SK-N-SH (cell line): ENCODE data around the gene KRTAP2-4. TPM values are rescaled to one million over a fixed set of nuclear protein-coding genes. Genes with fewer than 3 reads are reported as not detected.
"Not testable (repeated sequence)": the region's sequence is repeated elsewhere in the genome, so short reads cannot be mapped to it uniquely, and the experiment has no call there.

Experiments used
- CTCF ChIA-PET: fragments of 300-600, 350-600 bp; formaldehyde crosslinking; extraction: SDS; loops from one replicate; lab custom pipeline; 2021; lab: Yijun Ruan, JAX
- POLR2A ChIA-PET: fragments of 350-600 bp; sonication (Branson Sonifier 250); formaldehyde crosslinking; extraction: SDS; loops from one replicate; lab custom pipeline; 2020; ENCODE audit warnings: antibody characterized with exemption, inconsistent platforms; lab: Yijun Ruan, JAX
- DNase-seq: peaks from one replicate; pipeline ENCODE4 v3.0.0; 2012
- H2AFZ ChIP-seq: fragments of 200-600 bp; sonication (generic); 2 replicates; pipeline ENCODE4 v1.8.1; 2016; ENCODE audit warnings: antibody characterized with exemption, mild to moderate bottlenecking, low read depth
- H3F3A ChIP-seq: fragments of 200-600 bp; sonication (generic); replicated peaks from 2 replicates; pipeline ENCODE3; 2016; ENCODE audit warnings: antibody characterized with exemption, mild to moderate bottlenecking; ENCODE audit not compliant: insufficient read depth
- H3K27ac ChIP-seq, 2 experiments: fragments of 200-500 bp in 1 of 2; fragments of 200-600 bp in 1 of 2; sonication (Bioruptor generic) in 1 of 2; sonication (generic), shearing (Covaris generic) in 1 of 2; 2 replicates each; pipeline versions ENCODE4 v1.5.1 to v1.6.1; 2014 to 2016; ENCODE audit warnings: low read depth in 2 of 2, inconsistent platforms in 1 of 2, low read length in 1 of 2, mild to moderate bottlenecking in 1 of 2, mixed read lengths in 1 of 2
- H3K27me3 ChIP-seq: fragments of 200-600 bp; sonication (generic), shearing (Covaris generic); 2 replicates; pipeline ENCODE4 v1.6.1; 2016; ENCODE audit warnings: mixed run types; ENCODE audit not compliant: insufficient read depth
- H3K36me3 ChIP-seq, 2 experiments: fragments of 200-500 bp in 1 of 2; fragments of 200-600 bp in 1 of 2; sonication (Bioruptor generic) in 1 of 2; sonication (generic) in 1 of 2; replicated peaks in 1 of 2; 2 replicates each; pipeline versions ENCODE3 to v1.5.1; 2014 to 2016; ENCODE audit warnings: low read length in 1 of 2, mild to moderate bottlenecking in 1 of 2; ENCODE audit not compliant: insufficient read depth in 2 of 2, control insufficient read depth in 1 of 2
- H3K4me1 ChIP-seq, 2 experiments: fragments of 200-500 bp in 1 of 2; fragments of 200-600 bp in 1 of 2; sonication (Bioruptor generic) in 1 of 2; sonication (generic), shearing (Covaris generic) in 1 of 2; 2 replicates each; pipeline versions ENCODE4 v1.5.1 to v1.6.1; 2014 to 2016; ENCODE audit warnings: low read depth in 1 of 2, low read length in 1 of 2, mixed run types in 1 of 2; ENCODE audit not compliant: insufficient read depth in 2 of 2, control insufficient read depth in 1 of 2
- H3K4me2 ChIP-seq: fragments of 200-600 bp; sonication (generic), shearing (Covaris generic); 2 replicates; pipeline ENCODE4 v1.6.1; 2017; ENCODE audit warnings: mixed run types
- H3K4me3 ChIP-seq, 2 experiments: fragments of 200-500 bp in 1 of 2; fragments of 200-600 bp in 1 of 2; sonication (Bioruptor generic) in 1 of 2; sonication (generic), shearing (Covaris generic) in 1 of 2; 2 replicates each; pipeline versions ENCODE4 v1.5.1 to v1.8.1; 2014 to 2016; ENCODE audit warnings: low read depth in 2 of 2, inconsistent platforms in 1 of 2, low read length in 1 of 2, mild to moderate bottlenecking in 1 of 2, mixed read lengths in 1 of 2, moderate library complexity in 1 of 2
- H3K79me2 ChIP-seq: fragments of 200-600 bp; sonication (generic); 2 replicates; pipeline ENCODE4 v1.8.1; 2017; ENCODE audit warnings: mild to moderate bottlenecking; ENCODE audit not compliant: insufficient read depth
- H3K9ac ChIP-seq: fragments of 200-600 bp; sonication (generic); 2 replicates; pipeline ENCODE4 v1.6.1; 2017; ENCODE audit warnings: mixed run types
- H3K9me2 ChIP-seq: fragments of 200-600 bp; sonication (generic); 2 replicates; pipeline ENCODE4 v1.6.1; 2017; ENCODE audit warnings: mixed run types
- H3K9me3 ChIP-seq: fragments of 200-600 bp; sonication (generic); 2 replicates; pipeline ENCODE4 v1.6.1; 2017; ENCODE audit warnings: mixed run types, mild to moderate bottlenecking, moderate library complexity
- H4K20me1 ChIP-seq: fragments of 200-600 bp; sonication (generic); 2 replicates; pipeline ENCODE4 v1.6.1; 2017; ENCODE audit warnings: mild to moderate bottlenecking, mixed run types; ENCODE audit not compliant: insufficient read depth
- EP300 ChIP-seq, 2 experiments: IDR thresholded peaks; 2 replicates each; pipeline versions ENCODE4 v1.4.0 to v1.6.1; 2012; ENCODE audit warnings: borderline replicate concordance in 1 of 2, low read depth in 1 of 2, low read length in 1 of 2
- EZH2phosphoT487 ChIP-seq: fragments of 200-600 bp; sonication (generic); IDR thresholded peaks from 2 replicates; pipeline ENCODE4 v1.6.1; 2017; ENCODE audit warnings: low read depth, mixed run types, mild to moderate bottlenecking, antibody characterized with exemption, moderate library complexity, borderline replicate concordance
- FOSL2 ChIP-seq: IDR thresholded peaks from 2 replicates; pipeline ENCODE4 v1.4.0; 2012; ENCODE audit warnings: low read depth, mild to moderate bottlenecking, moderate library complexity, borderline replicate concordance
- FOXJ3 ChIP-seq: sonication (generic); formaldehyde crosslinking; IDR thresholded peaks from 2 replicates; pipeline ENCODE4 v1.5.1; 2020; ENCODE audit warnings: mild to moderate bottlenecking, missing genetic modification reagents
- FOXM1 ChIP-seq: IDR thresholded peaks from 2 replicates; pipeline ENCODE4 v1.4.0; 2012; ENCODE audit warnings: low read depth, mild to moderate bottlenecking
- JUND ChIP-seq: IDR thresholded peaks from 2 replicates; pipeline ENCODE4 v1.4.0; 2012
- MXI1 ChIP-seq: IDR thresholded peaks from 2 replicates; pipeline ENCODE4 v1.6.1; 2012; ENCODE audit warnings: mild to moderate bottlenecking, low read depth, low read length, improper control_type of control experiment
- PBX3 ChIP-seq: IDR thresholded peaks from 2 replicates; pipeline ENCODE4; 2012
- POLR2AphosphoS5 ChIP-seq: IDR thresholded peaks from 2 replicates; pipeline ENCODE4 v1.6.1; 2012; ENCODE audit warnings: low read depth, low read length
- REST ChIP-seq: IDR thresholded peaks from 2 replicates; pipeline ENCODE4 v1.6.1; 2012; ENCODE audit warnings: mild to moderate bottlenecking, low read depth, low read length, moderate library complexity
- RFX5 ChIP-seq: IDR thresholded peaks from 2 replicates; pipeline ENCODE4 v1.6.1; 2012; ENCODE audit warnings: mild to moderate bottlenecking, improper control_type of control experiment, low read length
- RXRA ChIP-seq: IDR thresholded peaks from 2 replicates; pipeline ENCODE4 v1.4.0; 2012; ENCODE audit warnings: low read depth, mild to moderate bottlenecking, borderline replicate concordance
- SIN3A ChIP-seq: IDR thresholded peaks from 2 replicates; pipeline ENCODE4 v1.6.1; 2012; ENCODE audit warnings: low read depth, mild to moderate bottlenecking, low read length, moderate library complexity, borderline replicate concordance
- SMC3 ChIP-seq: IDR thresholded peaks from 2 replicates; pipeline ENCODE4 v1.6.1; 2012; ENCODE audit warnings: low read depth, low read length, improper control_type of control experiment
- TCF12 ChIP-seq: IDR thresholded peaks from 2 replicates; pipeline ENCODE4 v1.4.0; 2012
- TEAD4 ChIP-seq: IDR thresholded peaks from 2 replicates; pipeline ENCODE4 v1.4.0; 2012; ENCODE audit warnings: mild to moderate bottlenecking, borderline replicate concordance; ENCODE audit not compliant: insufficient read depth
- USF2 ChIP-seq: fragments of 150-350 bp; IDR thresholded peaks from 2 replicates; pipeline ENCODE4 v1.6.1; 2017; ENCODE audit warnings: antibody characterized with exemption, low read length, low read depth, borderline replicate concordance
- WGBS: methylation state at CpG from one replicate; pipeline ENCODE4 v1.1.6; 2017; ENCODE audit warnings: low lambda C conversion rate; 5-methylcytosine and 5-hydroxymethylcytosine counted together
- polyA plus RNA-seq, 3 experiments: library from polyadenylated mRNA; depleted of rRNA; stranded (reverse); fragments of >200 nt; gene quantifications; 2 replicates each; pipeline ENCODE4 v1.2.3, GENCODE V29; 2012
- TF ChIP-seq, protein P1 (sequence below): IDR thresholded peaks from 2 replicates; pipeline ENCODE4 v1.4.0; 2012; ENCODE audit warnings: low read depth, borderline replicate concordance

The KRTAP2-4 gene
- polyA plus RNA-seq, 1 of the 3 experiments (the other 2 are of a cell fraction) = not detected

- H3K27ac ChIP-seq, H2AFZ ChIP-seq, CTCF ChIA-PET, H3K4me1 ChIP-seq, H4K20me1 ChIP-seq, H3K9ac ChIP-seq, H3K9me3 ChIP-seq, H3K9me2 ChIP-seq, H3F3A ChIP-seq, H3K27me3 ChIP-seq, H3K79me2 ChIP-seq, H3K36me3 ChIP-seq, POLR2A ChIA-PET, DNase-seq, H3K4me3 ChIP-seq: not testable (repeated sequence)
- peak overlapping the region; percentile 40; the same call in 1 of the 2 replicates for H3K4me2 ChIP-seq
- TF ChIP-seq PBX3 (peak; percentile 37; the same call in 1 of the 2 replicates), JUND (peak; percentile 39), TCF12 (0 out of 2 replicates have a peak, but pooled peaks have one; percentile 21), EP300 (IDR thresholded peaks at IDR 0.05; ENCODE audit: borderline replicate concordance in 1 of 2, low read depth in 1 of 2, low read length in 1 of 2) (0 out of 4 replicates have a peak, but pooled peaks of 1 of the 2 experiments have one; percentile 16), FOSL2 (peak; percentile 35; the same call in 1 of the 2 replicates)
- WGBS = 2% methylated on average over 2 of the region's 2 CpGs
Measured at GRCh38 chr17:41104386-41105038, 38.8 kb upstream of the KRTAP2-4 start.

DNA sequence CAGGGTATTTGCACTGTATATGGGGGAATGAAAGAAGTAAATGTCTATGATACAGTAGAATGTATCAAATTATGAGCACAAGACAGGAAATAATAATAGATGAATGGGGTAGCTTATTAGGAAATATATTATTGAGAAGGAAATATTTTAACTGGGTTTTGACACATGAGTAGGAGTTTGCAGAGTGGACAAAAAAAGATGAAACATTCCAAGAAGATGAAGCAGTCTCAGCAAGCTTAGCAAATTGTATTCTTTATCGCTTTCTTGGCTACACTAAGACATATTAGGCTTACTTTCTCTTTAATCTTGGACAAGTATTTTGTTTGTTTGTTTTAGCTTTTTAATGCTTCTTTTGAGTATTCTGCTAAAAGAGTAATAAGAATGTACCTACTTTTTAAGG lies 38.2 kb upstream of the KRTAP2-4 start:
- Histone ChIP-seq H3K4me3 (no peak overlapping the region), H3K9me2 (no peaks in the 10 kb centered on the region), H3K4me2 (no peak overlapping the region), H3K36me3 (no peaks in the 10 kb centered on the region), H3K27ac (no peak overlapping the region), H3K4me1 (peaks cover 0 to 3% of the 10 kb centered on the region in 2 experiments; a peak in 1 of 4 replicates), H3K9ac (no peak overlapping the region), H4K20me1 (no peaks in the 10 kb centered on the region), H2AFZ (no peak overlapping the region), H3K9me3 (no peaks in the 10 kb centered on the region), H3K79me2 (no peaks in the 10 kb centered on the region), H3K27me3 (no peaks in the 10 kb centered on the region), H3F3A (peaks cover 5% of the 10 kb centered on the region)
- POLR2A ChIA-PET = no interaction called here
- no peak for DNase-seq
- 55% methylated on average over 1 of the region's 1 CpG for WGBS
- CTCF ChIA-PET = no interaction called here
- no peak for TF ChIP-seq TEAD4
- TF ChIP-seq POLR2AphosphoS5 = no peak
- no peak for TF ChIP-seq JUND
- no peak for TF ChIP-seq PBX3
- TF ChIP-seq EZH2phosphoT487 = no peak
- no peak for TF ChIP-seq SIN3A
- TF ChIP-seq FOSL2 = no peak
- no peak for TF ChIP-seq USF2
- no peak for TF ChIP-seq REST
- TF ChIP-seq SMC3 = no peak
- no peak for TF ChIP-seq FOXJ3 (CRISPR knock-in tag)
- TF ChIP-seq, protein P1, sequence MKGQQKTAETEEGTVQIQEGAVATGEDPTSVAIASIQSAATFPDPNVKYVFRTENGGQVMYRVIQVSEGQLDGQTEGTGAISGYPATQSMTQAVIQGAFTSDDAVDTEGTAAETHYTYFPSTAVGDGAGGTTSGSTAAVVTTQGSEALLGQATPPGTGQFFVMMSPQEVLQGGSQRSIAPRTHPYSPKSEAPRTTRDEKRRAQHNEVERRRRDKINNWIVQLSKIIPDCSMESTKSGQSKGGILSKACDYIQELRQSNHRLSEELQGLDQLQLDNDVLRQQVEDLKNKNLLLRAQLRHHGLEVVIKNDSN = no peak
- no peak for TF ChIP-seq EP300 (IDR thresholded peaks at IDR 0.05; ENCODE audit: borderline replicate concordance in 1 of 2, low read depth in 1 of 2, low read length in 1 of 2)
- TF ChIP-seq MXI1 = no peak
- no peak for TF ChIP-seq FOXM1
- no peak for TF ChIP-seq RFX5
- no peak for TF ChIP-seq RXRA
